ENCODE measurements around the gene HNRNPK. TPM values are rescaled to one million over a fixed set of nuclear protein-coding genes. Genes with fewer than 3 reads are reported as not detected.

HNRNPK gene
- total RNA-seq, 1 experiment from 2014 or later, result 583 TPM

- DNase-seq, result no peak
- Histone ChIP-seq H3F3A (ENCODE audit: low read length, unreplicated experiment) (peaks cover 28% of the 10 kb centered on the region), H3K4me2 (ENCODE audit: low read length) (no peak overlapping the region), H3K36me3 (ENCODE audit: low read depth, low read length) (peaks cover 33% of the 10 kb centered on the region), H3K27me3 (ENCODE audit: low read length) (no peaks in the 10 kb centered on the region), H2AFZ (ENCODE audit: low read length) (no peak overlapping the region), H3K27ac (ENCODE audit: low read length) (no peak overlapping the region), H3K9me2 (replicated peaks; ENCODE audit: low read length) (no peaks in the 10 kb centered on the region), H3K4me3 (ENCODE audit: low read length) (no peak overlapping the region), H3K9ac (ENCODE audit: low read length) (no peak overlapping the region), H3K9me3 (ENCODE audit: low read length) (no peaks in the 10 kb centered on the region), H4K20me1 (ENCODE audit: low read length) (peaks cover 24% of the 10 kb centered on the region; the same call in 1 of the 2 replicates), H3K4me1 (ENCODE audit: insufficient read depth, low read length) (peaks cover 5% of the 10 kb centered on the region), H3K79me2 (ENCODE audit: low read length) (no peaks in the 10 kb centered on the region)
- ChIA-PET POLR2A (ENCODE audit: unreplicated experiment) (no interaction called here), CTCF (no interaction called here)
- ATAC-seq, result no peak
- no peak for TF ChIP-seq EZH2phosphoT487 (IDR thresholded peaks at IDR 0.05; ENCODE audit: borderline replicate concordance, low read length)
- TF ChIP-seq CTCF (conservative IDR thresholded peaks at IDR 0.05; ENCODE audit: low read depth, low read length), result no peak
- TF ChIP-seq EZH2 (IDR thresholded peaks at IDR 0.05; ENCODE audit: low read length, unreplicated experiment), result no peak
- intact Hi-C loops (cut with micrococcal nuclease), result no loop called here
- no TSS peak for BruUV-seq (replicated peaks)
Observed at GRCh38 chr9:83966209-83966582, 13.8 kb downstream of the HNRNPK start.

GRCh38 chr9:83965350-83966208, 14.4 kb downstream of the HNRNPK start:
- peaks cover 28% of the 10 kb centered on the region for H3F3A ChIP-seq (ENCODE audit: low read length, unreplicated experiment)
- peaks cover 27% of the 10 kb centered on the region for H3K36me3 ChIP-seq (ENCODE audit: low read depth, low read length)
- BruUV-seq (replicated peaks), result no TSS peak
- ChIA-PET POLR2A (ENCODE audit: unreplicated experiment) (no interaction called here), CTCF (no interaction called here)
- no peak overlapping the region for H3K27ac ChIP-seq (ENCODE audit: low read length)
- DNase-seq (no peak), ATAC-seq (0 out of 2 replicates have a peak, but pooled peaks have one; percentile 3)
- H3K4me2 ChIP-seq (ENCODE audit: low read length), result no peak overlapping the region
- H3K9me2 ChIP-seq (replicated peaks; ENCODE audit: low read length), result no peaks in the 10 kb centered on the region
- no peaks in the 10 kb centered on the region for H3K9me3 ChIP-seq (ENCODE audit: low read length)
- no peaks in the 10 kb centered on the region for H3K79me2 ChIP-seq (ENCODE audit: low read length)
- intact Hi-C loops (cut with micrococcal nuclease), result loop anchor here (2.0 kb wide), 1 partner anchor 15 kb away; the partner anchor contains the start of genes HNRNPK and RMI1
- H2AFZ ChIP-seq (ENCODE audit: low read length), result no peak overlapping the region
- H3K9ac ChIP-seq (ENCODE audit: low read length), result no peak overlapping the region
- no peaks in the 10 kb centered on the region for H3K27me3 ChIP-seq (ENCODE audit: low read length)
- TF ChIP-seq EZH2 (IDR thresholded peaks at IDR 0.05; ENCODE audit: low read length, unreplicated experiment) (no peak), CTCF (conservative IDR thresholded peaks at IDR 0.05; ENCODE audit: low read depth, low read length) (no peak), EZH2phosphoT487 (IDR thresholded peaks at IDR 0.05; ENCODE audit: borderline replicate concordance, low read length) (no peak)
- peaks cover 20% of the 10 kb centered on the region; the same call in 1 of the 2 replicates for H4K20me1 ChIP-seq (ENCODE audit: low read length)
- no peak overlapping the region for H3K4me3 ChIP-seq (ENCODE audit: low read length)
- peaks cover 5% of the 10 kb centered on the region for H3K4me1 ChIP-seq (ENCODE audit: insufficient read depth, low read length)

- no peak for TF ChIP-seq EZH2phosphoT487 (IDR thresholded peaks at IDR 0.05; ENCODE audit: borderline replicate concordance, low read length)
- no peak for TF ChIP-seq EZH2 (IDR thresholded peaks at IDR 0.05; ENCODE audit: low read length, unreplicated experiment)
- no peak for TF ChIP-seq CTCF (conservative IDR thresholded peaks at IDR 0.05; ENCODE audit: low read depth, low read length)
- Histone ChIP-seq H3K27me3 (ENCODE audit: low read length) (no peaks in the 10 kb centered on the region), H4K20me1 (ENCODE audit: low read length) (peaks cover 20% of the 10 kb centered on the region; the same call in 1 of the 2 replicates), H3K4me1 (ENCODE audit: insufficient read depth, low read length) (peaks cover 5% of the 10 kb centered on the region), H3K79me2 (ENCODE audit: low read length) (no peaks in the 10 kb centered on the region), H2AFZ (ENCODE audit: low read length) (no peak overlapping the region), H3K27ac (ENCODE audit: low read length) (no peak overlapping the region), H3K4me3 (ENCODE audit: low read length) (no peak overlapping the region), H3K9ac (ENCODE audit: low read length) (no peak overlapping the region), H3K9me2 (replicated peaks; ENCODE audit: low read length) (no peaks in the 10 kb centered on the region), H3K36me3 (ENCODE audit: low read depth, low read length) (peaks cover 21% of the 10 kb centered on the region), H3F3A (ENCODE audit: low read length, unreplicated experiment) (peaks cover 28% of the 10 kb centered on the region), H3K9me3 (ENCODE audit: low read length) (no peaks in the 10 kb centered on the region), H3K4me2 (ENCODE audit: low read length) (no peak overlapping the region)
- BruUV-seq (replicated peaks), result TSS peak; percentile 55
- ATAC-seq (peak; percentile 16), DNase-seq (no peak)
- ChIA-PET CTCF (no interaction called here), POLR2A (ENCODE audit: unreplicated experiment) (no interaction called here)
- intact Hi-C loops (cut with micrococcal nuclease), result loop anchor here (2.0 kb wide), 1 partner anchor 16 kb away; the partner anchor contains the start of genes HNRNPK and RMI1
Observed at GRCh38 chr9:83964973-83965349, 15.1 kb downstream of the HNRNPK start.

All from PC-3 (cell line).